Lower leg skin (tissue), 3 donors: ENCODE data around the gene LZTS2.

Experiments used
- CTCF ChIP-seq, 3 donors: fragments of 450-650 bp; IDR thresholded peaks; one replicate each; pipeline ENCODE4 v1.5.1; 2016; ENCODE audit warnings: antibody characterized with exemption in 3 of 3, mild to moderate bottlenecking in 3 of 3, moderate library complexity in 2 of 3
- POLR2A ChIP-seq, 2 donors: fragments of 450-650 bp; IDR thresholded peaks; one replicate each; pipeline ENCODE4 v1.6.1; 2016 to 2017; ENCODE audit warnings: antibody characterized with exemption in 2 of 2, mild to moderate bottlenecking in 1 of 2, moderate library complexity in 1 of 2

DNA sequence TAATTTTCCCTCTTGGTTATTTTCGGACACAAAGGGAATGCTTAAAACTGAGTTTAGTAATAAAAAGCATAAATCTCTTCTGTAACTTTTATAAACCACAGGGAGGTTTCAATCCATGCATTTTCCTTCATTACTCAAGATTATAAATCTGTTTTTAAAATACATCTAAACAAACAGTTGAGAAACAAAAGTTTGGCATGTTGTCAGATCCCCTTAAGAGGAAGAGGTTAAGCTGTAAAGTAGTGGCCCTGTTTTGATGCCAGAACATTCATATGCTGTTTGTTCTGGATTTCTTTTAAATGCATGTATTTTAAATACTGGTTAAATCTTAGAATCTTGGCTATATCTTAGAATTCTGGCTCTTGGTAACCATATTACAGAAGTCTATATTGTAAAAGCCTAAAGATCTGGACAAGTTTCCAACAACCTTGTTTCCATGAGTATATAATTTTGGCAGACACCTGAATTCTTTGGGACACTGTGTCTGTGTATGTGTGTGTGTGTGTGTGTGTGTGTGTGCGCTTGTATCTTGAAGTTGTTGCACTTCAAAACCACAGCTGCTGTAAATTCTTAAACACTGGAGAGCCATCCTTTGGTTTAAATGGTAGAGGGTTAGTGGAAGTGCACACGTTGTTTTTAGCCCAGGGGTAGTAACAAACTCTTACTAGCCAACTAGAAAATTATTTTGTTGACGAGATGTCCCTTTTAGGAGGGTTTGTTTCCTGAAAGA is 37.1 kb upstream of the LZTS2 start:
- TF ChIP-seq CTCF (IDR thresholded peaks at IDR 0.05) (no peak), POLR2A (IDR thresholded peaks at IDR 0.05) (no peak)
